Suprapubic skin (tissue), 4 donors: ENCODE measurements around the gene PPFIA3. TPM values are rescaled to one million over a fixed set of nuclear protein-coding genes. Genes with fewer than 3 reads are reported as not detected.

Experiments
- DNase-seq, 2 donors: peaks; one replicate each; pipeline ENCODE4 v3.0.0-alpha.2; 2019; ENCODE audit warnings: low spot score in 2 of 2
- H3K27ac ChIP-seq: fragments of 200-600 bp; sonication (generic); one replicate; pipeline ENCODE4 v1.5.1; 2019
- H3K27me3 ChIP-seq: fragments of 200-600 bp; sonication (generic); one replicate; pipeline ENCODE4 v1.5.1; 2019
- H3K36me3 ChIP-seq: fragments of 200-600 bp; sonication (generic); one replicate; pipeline ENCODE4 v1.5.1; 2019
- H3K4me1 ChIP-seq: fragments of 200-600 bp; sonication (generic); one replicate; pipeline ENCODE4 v1.5.1; 2019
- H3K4me3 ChIP-seq: fragments of 200-600 bp; sonication (generic); one replicate; pipeline ENCODE4 v1.5.1; 2019; ENCODE audit warnings: mild to moderate bottlenecking
- H3K9me3 ChIP-seq: fragments of 200-600 bp; sonication (generic); one replicate; pipeline ENCODE4 v1.5.1; 2019
- CTCF ChIP-seq, 2 donors: fragments of 200-600 bp in 1 of 2; fragments of 450-650 bp in 1 of 2; sonication (generic) in 1 of 2; IDR thresholded peaks; one replicate each; pipeline ENCODE4 v1.5.1; 2016 to 2019; ENCODE audit warnings: antibody characterized with exemption in 2 of 2, mild to moderate bottlenecking in 1 of 2, moderate library complexity in 1 of 2
- EP300 ChIP-seq: sonication (generic); formaldehyde crosslinking; IDR thresholded peaks from one replicate; pipeline ENCODE4 v1.6.1; 2017; ENCODE audit warnings: antibody characterized with exemption
- POLR2A ChIP-seq, 2 donors: fragments of 450-650 bp; IDR thresholded peaks; one replicate each; pipeline ENCODE4 v1.6.1; 2017; ENCODE audit warnings: antibody characterized with exemption in 2 of 2, mild to moderate bottlenecking in 2 of 2, moderate library complexity in 2 of 2
- POLR2AphosphoS5 ChIP-seq, 3 donors: sonication (generic); formaldehyde crosslinking; IDR thresholded peaks; one replicate each; pipeline ENCODE4 v1.6.1; 2017; ENCODE audit warnings: antibody characterized with exemption in 3 of 3
- WGBS: methylation state at CpG from one replicate; pipeline ENCODE4 v1.1.5; 2018; 5-methylcytosine and 5-hydroxymethylcytosine counted together
- total RNA-seq, 4 donors: library from RNA; depleted of rRNA; stranded (reverse); fragments of >200 nt; gene quantifications; one replicate each; pipeline ENCODE4 v1.1.0, GENCODE V29; 2016

Gene PPFIA3
- total RNA-seq, 4 donors from 2014 or later: 42.7 to 50.1 (median 46.6) TPM

- no peak for DNase-seq
- Histone ChIP-seq H3K36me3 (no peaks in the 10 kb centered on the region), H3K4me3 (no peak overlapping the region), H3K27me3 (no peaks in the 10 kb centered on the region), H3K4me1 (no peaks in the 10 kb centered on the region), H3K9me3 (no peaks in the 10 kb centered on the region), H3K27ac (no peak overlapping the region)
- WGBS: 91% methylated on average over 4 of the region's 4 CpGs
- TF ChIP-seq EP300 (no peak), POLR2AphosphoS5 (IDR thresholded peaks at IDR 0.05) (no peak)
Measured at GRCh38 chr19:49080392-49080791, 39.0 kb upstream of the PPFIA3 start.

- WGBS: 100% methylated on average over 1 of the region's 1 CpG
- H3K9me3 ChIP-seq: no peaks in the 10 kb centered on the region
- no peak for DNase-seq
- peaks cover 6% of the 10 kb centered on the region for H3K4me1 ChIP-seq
- H3K36me3 ChIP-seq: no peaks in the 10 kb centered on the region
- H3K27me3 ChIP-seq: no peaks in the 10 kb centered on the region
- H3K4me3 ChIP-seq: no peak overlapping the region
- TF ChIP-seq CTCF (IDR thresholded peaks at IDR 0.05): no peak
- no peak for TF ChIP-seq POLR2A (IDR thresholded peaks at IDR 0.05)
- no peak for TF ChIP-seq EP300
- TF ChIP-seq POLR2AphosphoS5 (IDR thresholded peaks at IDR 0.05): no peak
- no peak overlapping the region for H3K27ac ChIP-seq
Measured at GRCh38 chr19:49081273-49081672, 38.1 kb upstream of the PPFIA3 start.

- Histone ChIP-seq H3K4me1 (peaks cover 29% of the 10 kb centered on the region), H3K4me3 (peak overlapping the region; percentile 73), H3K36me3 (peaks cover 16% of the 10 kb centered on the region), H3K9me3 (no peaks in the 10 kb centered on the region), H3K27ac (peak overlapping the region; percentile 88), H3K27me3 (no peaks in the 10 kb centered on the region)
- DNase-seq: no peak
- 54% methylated on average over 26 of the region's 26 CpGs for WGBS
- TF ChIP-seq POLR2A (IDR thresholded peaks at IDR 0.05): no peak
- no peak for TF ChIP-seq CTCF (IDR thresholded peaks at IDR 0.05)
- TF ChIP-seq EP300: no peak
- TF ChIP-seq POLR2AphosphoS5 (IDR thresholded peaks at IDR 0.05): no peak
Measured at GRCh38 chr19:49084206-49085019, 34.9 kb upstream of the PPFIA3 start.

GRCh38 chr19:49085020-49085867, 34.1 kb upstream of the PPFIA3 start, which contains the start of gene SNRNP70:
SNRNP70 (plus strand) TSS chr19:49085451; CDS start chr19:49086415, 964 bp downstream.
- peak; percentile 51 to 89 for TF ChIP-seq POLR2A (IDR thresholded peaks at IDR 0.05)
- no peak for TF ChIP-seq EP300
- TF ChIP-seq CTCF (IDR thresholded peaks at IDR 0.05): no peak
- TF ChIP-seq POLR2AphosphoS5 (IDR thresholded peaks at IDR 0.05): peak; percentile 79 to 94 (median 89)
- under 1% methylated on average over 55 of the region's 89 CpGs for whole genome bisulfite sequencing
- H3K27ac ChIP-seq: peak within 1 kb of the TSS; percentile 88
- H3K36me3 ChIP-seq: peaks cover 21% of the 10 kb centered on the region
- no peaks in the 10 kb centered on the region for H3K27me3 ChIP-seq
- H3K4me1 ChIP-seq: peaks cover 29% of the 10 kb centered on the region
- DNase-seq: peak; percentile 99
- no peaks in the 10 kb centered on the region for H3K9me3 ChIP-seq
- H3K4me3 ChIP-seq: peak within 1 kb of the TSS; percentile 73

GRCh38 chr19:49085868-49086232, 33.5 kb upstream of the PPFIA3 start:
- TF ChIP-seq POLR2AphosphoS5 (IDR thresholded peaks at IDR 0.05) (no peak), EP300 (no peak), POLR2A (IDR thresholded peaks at IDR 0.05) (no peak), CTCF (IDR thresholded peaks at IDR 0.05) (no peak)
- no peak for DNase-seq
- H3K27me3 ChIP-seq: no peaks in the 10 kb centered on the region
- WGBS: 1% methylated on average over 14 of the region's 14 CpGs
- peak overlapping the region; percentile 73 for H3K4me3 ChIP-seq
- peaks cover 29% of the 10 kb centered on the region for H3K4me1 ChIP-seq
- H3K9me3 ChIP-seq: no peaks in the 10 kb centered on the region
- peaks cover 27% of the 10 kb centered on the region for H3K36me3 ChIP-seq
- H3K27ac ChIP-seq: peak overlapping the region; percentile 88
